Measurements from ENCODE around the gene DPH3.
A peak's percentile ranks its signal among the peaks of the same experiment; 100 is the strongest.

Gene DPH3

DNA sequence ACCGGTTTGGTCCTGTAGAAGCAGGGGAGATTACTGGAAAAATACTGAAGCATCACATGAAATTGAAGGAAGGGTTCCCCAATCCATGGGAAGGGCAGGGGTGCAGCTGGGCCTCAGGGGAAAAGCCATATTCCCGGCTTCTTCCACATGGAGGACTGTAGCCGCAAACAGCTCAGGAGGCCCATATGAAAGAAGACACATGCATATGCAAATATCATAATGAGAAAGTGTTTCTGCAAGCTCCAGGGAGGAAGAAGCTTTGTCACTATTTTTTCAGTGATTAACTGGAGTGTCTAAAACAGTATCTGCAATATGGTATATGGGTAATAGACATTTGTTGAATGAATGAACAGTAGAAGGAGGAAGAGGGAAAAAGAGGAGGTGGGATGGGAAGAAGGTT, 19.1 kb downstream of the DPH3 start:
- no peak overlapping the region for H3K4ac ChIP-seq (ENCODE audit: low read depth in 1 of 2, low read length in 2 of 2)
- no peak overlapping the region for H3K23ac ChIP-seq (ENCODE audit: low read length in 2 of 2)

GRCh38 chr3:16243706-16244490, 20.8 kb downstream of the DPH3 start:
- H2AK5ac ChIP-seq (ENCODE audit: low read length, severe bottlenecking), result no peak overlapping the region
- DNase-seq, result peak; percentile 31
- peak overlapping the region; percentile 5 for H4K91ac ChIP-seq (ENCODE audit: low read length)
- H4K8ac ChIP-seq (ENCODE audit: low read length), result no peak overlapping the region
- H3K4me1 ChIP-seq (ENCODE audit: control insufficient read depth, insufficient read depth, low read depth, low read length), result peaks cover 3% of the 10 kb centered on the region
- H3K18ac ChIP-seq (ENCODE audit: low read depth in 1 of 2, low read length in 2 of 2), result no peak overlapping the region
- no peak overlapping the region for H2BK15ac ChIP-seq (ENCODE audit: low read depth, poor library complexity, severe bottlenecking)
- no peak overlapping the region for H3K14ac ChIP-seq (ENCODE audit: low read length in 2 of 2)
- H3K9ac ChIP-seq (ENCODE audit: low read length), result peak overlapping the region; percentile 3
- H3K36me3 ChIP-seq (ENCODE audit: control insufficient read depth in 1 of 2, insufficient read depth in 2 of 2, low read depth in 1 of 2, low read length in 2 of 2), result no peaks in the 10 kb centered on the region
- H3K9me3 ChIP-seq (ENCODE audit: control insufficient read depth, low read length), result no peaks in the 10 kb centered on the region
- no peaks in the 10 kb centered on the region for H3K27me3 ChIP-seq (ENCODE audit: control insufficient read depth in 1 of 2, insufficient read depth in 1 of 2, low read length in 2 of 2)
- no peak overlapping the region for H2BK5ac ChIP-seq (ENCODE audit: low read depth, low read length, poor library complexity, severe bottlenecking)
- H3K27ac ChIP-seq (ENCODE audit: low read length, poor library complexity, severe bottlenecking), result no peak overlapping the region
- H3K4ac ChIP-seq (ENCODE audit: low read depth in 1 of 2, low read length in 2 of 2), result no peak overlapping the region
- no peak overlapping the region for H3K23ac ChIP-seq (ENCODE audit: low read length in 2 of 2)
- no peak overlapping the region for H2BK12ac ChIP-seq (ENCODE audit: low read length in 2 of 2)
- H2AFZ ChIP-seq (ENCODE audit: low read depth, low read length), result no peak overlapping the region
- WGBS, result 50% methylated on average over 9 of the region's 9 CpGs
- H3K79me1 ChIP-seq (replicated peaks; ENCODE audit: low read length, poor library complexity, severe bottlenecking), result no peaks in the 10 kb centered on the region
- H2BK120ac ChIP-seq (ENCODE audit: low read depth, low read length), result no peak overlapping the region
- no peak overlapping the region for H3K4me3 ChIP-seq (ENCODE audit: insufficient read depth in 1 of 2, low read depth in 1 of 2, low read length in 2 of 2)
- H3K4me2 ChIP-seq (ENCODE audit: low read length, poor library complexity, severe bottlenecking), result no peak overlapping the region

More for the DNA sequence above, 19.1 kb downstream of the DPH3 start:
- WGBS, result 96% methylated on average over 3 of the region's 3 CpGs
- peaks cover 3% of the 10 kb centered on the region for H3K4me1 ChIP-seq (ENCODE audit: control insufficient read depth, insufficient read depth, low read depth, low read length)
- H2AK5ac ChIP-seq (ENCODE audit: low read length, severe bottlenecking), result no peak overlapping the region
- no peaks in the 10 kb centered on the region for H3K79me1 ChIP-seq (replicated peaks; ENCODE audit: low read length, poor library complexity, severe bottlenecking)
- H3K9ac ChIP-seq (ENCODE audit: low read length), result no peak overlapping the region
- no peak overlapping the region for H4K8ac ChIP-seq (ENCODE audit: low read length)
- H3K4me3 ChIP-seq (ENCODE audit: insufficient read depth in 1 of 2, low read depth in 1 of 2, low read length in 2 of 2), result no peak overlapping the region
- H3K14ac ChIP-seq (ENCODE audit: low read length in 2 of 2), result no peak overlapping the region
- no peak overlapping the region for H2BK5ac ChIP-seq (ENCODE audit: low read depth, low read length, poor library complexity, severe bottlenecking)
- no peak overlapping the region for H3K18ac ChIP-seq (ENCODE audit: low read depth in 1 of 2, low read length in 2 of 2)
- H3K4me2 ChIP-seq (ENCODE audit: low read length, poor library complexity, severe bottlenecking), result no peak overlapping the region
- H2BK12ac ChIP-seq (ENCODE audit: low read length in 2 of 2), result no peak overlapping the region
- no peaks in the 10 kb centered on the region for H3K27me3 ChIP-seq (ENCODE audit: control insufficient read depth in 1 of 2, insufficient read depth in 1 of 2, low read length in 2 of 2)
- no peak for DNase-seq
- no peaks in the 10 kb centered on the region for H3K36me3 ChIP-seq (ENCODE audit: control insufficient read depth in 1 of 2, insufficient read depth in 2 of 2, low read depth in 1 of 2, low read length in 2 of 2)
- H2BK120ac ChIP-seq (ENCODE audit: low read depth, low read length), result no peak overlapping the region
- no peak overlapping the region for H4K91ac ChIP-seq (ENCODE audit: low read length)
- no peak overlapping the region for H2BK15ac ChIP-seq (ENCODE audit: low read depth, poor library complexity, severe bottlenecking)
- H2AFZ ChIP-seq (ENCODE audit: low read depth, low read length), result no peak overlapping the region
- no peak overlapping the region for H3K27ac ChIP-seq (ENCODE audit: low read length, poor library complexity, severe bottlenecking)
- H3K9me3 ChIP-seq (ENCODE audit: control insufficient read depth, low read length), result no peaks in the 10 kb centered on the region

DNA sequence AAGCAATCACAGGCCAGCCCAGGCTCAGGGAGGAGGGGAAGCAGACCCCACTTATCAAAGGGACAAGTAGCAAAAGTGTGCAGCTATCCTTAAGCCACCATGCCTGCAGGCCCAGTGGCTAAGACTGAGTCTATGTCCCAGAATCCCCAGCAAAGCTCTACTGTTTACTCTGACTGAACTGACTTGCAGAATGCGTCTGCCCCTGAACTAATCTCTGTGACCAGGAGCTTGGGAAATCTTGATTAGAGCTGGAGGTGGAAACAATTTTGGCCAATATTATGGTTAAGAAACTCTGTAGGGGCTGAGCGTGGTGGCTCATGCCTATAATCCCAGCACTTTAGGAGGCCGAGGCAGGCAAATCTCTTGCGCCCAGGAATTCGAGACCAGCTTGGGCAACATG, 22.6 kb downstream of the DPH3 start:
- Histone ChIP-seq H2BK5ac (ENCODE audit: low read depth, low read length, poor library complexity, severe bottlenecking) (no peak overlapping the region), H3K27me3 (ENCODE audit: control insufficient read depth in 1 of 2, insufficient read depth in 1 of 2, low read length in 2 of 2) (no peaks in the 10 kb centered on the region), H4K8ac (ENCODE audit: low read length) (no peak overlapping the region), H2BK12ac (ENCODE audit: low read length in 2 of 2) (peak overlapping the region in 1 of 2 experiments; percentile 37), H3K4me1 (ENCODE audit: control insufficient read depth, insufficient read depth, low read depth, low read length) (no peaks in the 10 kb centered on the region), H3K9ac (ENCODE audit: low read length) (no peak overlapping the region), H3K4me2 (ENCODE audit: low read length, poor library complexity, severe bottlenecking) (no peak overlapping the region), H3K36me3 (ENCODE audit: control insufficient read depth in 1 of 2, insufficient read depth in 2 of 2, low read depth in 1 of 2, low read length in 2 of 2) (no peaks in the 10 kb centered on the region), H4K91ac (ENCODE audit: low read length) (no peak overlapping the region), H3K18ac (ENCODE audit: low read depth in 1 of 2, low read length in 2 of 2) (peak overlapping the region in 1 of 2 experiments; percentile 35), H3K4me3 (ENCODE audit: insufficient read depth in 1 of 2, low read depth in 1 of 2, low read length in 2 of 2) (no peak overlapping the region), H2AK5ac (ENCODE audit: low read length, severe bottlenecking) (no peak overlapping the region), H2BK15ac (ENCODE audit: low read depth, poor library complexity, severe bottlenecking) (no peak overlapping the region), H3K27ac (ENCODE audit: low read length, poor library complexity, severe bottlenecking) (no peak overlapping the region), H3K9me3 (ENCODE audit: control insufficient read depth, low read length) (no peaks in the 10 kb centered on the region), H3K4ac (ENCODE audit: low read depth in 1 of 2, low read length in 2 of 2) (no peak overlapping the region), H3K23ac (ENCODE audit: low read length in 2 of 2) (no peak overlapping the region), H2BK120ac (ENCODE audit: low read depth, low read length) (no peak overlapping the region), H2AFZ (ENCODE audit: low read depth, low read length) (no peak overlapping the region), H3K79me1 (replicated peaks; ENCODE audit: low read length, poor library complexity, severe bottlenecking) (no peaks in the 10 kb centered on the region), H3K14ac (ENCODE audit: low read length in 2 of 2) (no peak overlapping the region)
- 100% methylated on average over 2 of the region's 5 CpGs for WGBS
- no peak for DNase-seq

DNA sequence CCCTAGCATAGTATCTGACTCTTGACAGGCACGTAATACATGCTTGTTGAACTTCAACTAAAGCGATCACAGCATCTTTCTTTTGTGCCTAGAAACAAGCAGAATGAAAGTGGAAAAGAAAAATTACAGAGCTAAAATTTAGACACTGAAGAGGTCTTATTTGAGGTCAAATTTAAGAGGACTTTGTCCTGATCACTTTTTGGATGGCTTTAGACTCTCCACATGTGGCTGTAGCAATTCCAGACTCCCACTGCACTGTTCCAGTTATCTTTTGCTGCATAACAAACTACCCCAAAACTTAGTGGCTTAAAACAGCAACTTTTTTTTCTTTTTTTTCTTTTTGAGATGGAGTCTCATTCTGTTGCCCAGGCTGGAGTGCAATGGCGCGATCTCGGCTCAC, 23.5 kb downstream of the DPH3 start:
- no peak overlapping the region for H3K4me3 ChIP-seq (ENCODE audit: insufficient read depth in 1 of 2, low read depth in 1 of 2, low read length in 2 of 2)
- H4K8ac ChIP-seq (ENCODE audit: low read length), result no peak overlapping the region
- no peaks in the 10 kb centered on the region for H3K9me3 ChIP-seq (ENCODE audit: control insufficient read depth, low read length)
- no peak overlapping the region for H3K27ac ChIP-seq (ENCODE audit: low read length, poor library complexity, severe bottlenecking)
- no peak for DNase-seq
- H2BK5ac ChIP-seq (ENCODE audit: low read depth, low read length, poor library complexity, severe bottlenecking), result no peak overlapping the region
- H3K4me1 ChIP-seq (ENCODE audit: control insufficient read depth, insufficient read depth, low read depth, low read length), result no peaks in the 10 kb centered on the region
- H2AK5ac ChIP-seq (ENCODE audit: low read length, severe bottlenecking), result no peak overlapping the region
- peak overlapping the region; percentile 49 for H3K9ac ChIP-seq (ENCODE audit: low read length)
- H3K36me3 ChIP-seq (ENCODE audit: control insufficient read depth in 1 of 2, insufficient read depth in 2 of 2, low read depth in 1 of 2, low read length in 2 of 2), result no peaks in the 10 kb centered on the region
- no peak overlapping the region for H2AFZ ChIP-seq (ENCODE audit: low read depth, low read length)
- H3K4me2 ChIP-seq (ENCODE audit: low read length, poor library complexity, severe bottlenecking), result no peak overlapping the region
- H2BK15ac ChIP-seq (ENCODE audit: low read depth, poor library complexity, severe bottlenecking), result no peak overlapping the region
- 94% methylated on average over 5 of the region's 5 CpGs for WGBS
- no peak overlapping the region for H2BK120ac ChIP-seq (ENCODE audit: low read depth, low read length)
- H3K4ac ChIP-seq (ENCODE audit: low read depth in 1 of 2, low read length in 2 of 2), result no peak overlapping the region
- H2BK12ac ChIP-seq (ENCODE audit: low read length in 2 of 2), result no peak overlapping the region
- H4K91ac ChIP-seq (ENCODE audit: low read length), result no peak overlapping the region
- H3K23ac ChIP-seq (ENCODE audit: low read length in 2 of 2), result no peak overlapping the region
- no peak overlapping the region for H3K18ac ChIP-seq (ENCODE audit: low read depth in 1 of 2, low read length in 2 of 2)
- H3K79me1 ChIP-seq (replicated peaks; ENCODE audit: low read length, poor library complexity, severe bottlenecking), result no peaks in the 10 kb centered on the region
- no peaks in the 10 kb centered on the region for H3K27me3 ChIP-seq (ENCODE audit: control insufficient read depth in 1 of 2, insufficient read depth in 1 of 2, low read length in 2 of 2)
- no peak overlapping the region for H3K14ac ChIP-seq (ENCODE audit: low read length in 2 of 2)
